ENCODE data around the gene SYT3.

DNA sequence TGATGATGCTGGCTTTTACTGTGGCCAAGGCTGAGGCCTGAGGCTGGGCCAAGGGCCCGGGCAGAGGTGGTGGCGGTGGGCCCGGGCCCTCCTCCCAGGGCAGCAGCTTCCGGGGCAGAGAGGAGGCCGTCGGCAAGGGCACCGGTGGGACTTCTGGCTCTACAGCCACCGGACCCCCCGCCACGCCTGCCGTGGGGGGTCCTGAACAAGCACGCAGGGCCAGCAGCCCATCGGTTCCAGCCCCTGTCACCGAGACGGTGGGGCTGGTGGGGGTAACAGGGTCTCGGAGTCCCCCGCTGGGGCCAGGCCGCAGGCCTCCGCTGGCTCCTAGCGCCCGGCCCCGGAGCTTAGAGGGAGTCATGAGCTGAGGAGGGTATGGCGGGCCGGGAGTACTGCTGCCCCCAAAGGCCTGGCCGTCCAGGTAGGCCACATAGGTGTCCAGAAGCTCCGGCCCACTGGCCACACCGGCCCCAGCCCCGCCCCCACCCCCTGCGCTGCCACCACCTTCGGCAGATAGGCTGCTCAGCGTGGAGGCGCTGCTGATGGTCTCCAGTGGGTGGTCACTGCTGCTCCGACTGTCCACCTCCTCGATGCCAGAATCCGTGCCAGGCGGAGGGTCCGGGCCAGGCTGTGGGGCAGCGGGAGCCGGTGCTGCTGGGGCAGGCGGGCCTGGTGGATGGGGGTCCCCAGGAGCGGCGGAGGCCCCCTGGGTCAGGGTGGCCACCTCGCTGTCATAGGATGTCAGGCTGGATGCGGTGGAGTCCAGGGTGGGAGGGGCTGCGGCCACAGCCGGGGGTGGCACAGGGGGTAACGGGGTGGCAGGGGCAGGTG lies 26.9 kb upstream of the SYT3 start:
- TF ChIP-seq EZH2 (IDR thresholded peaks at IDR 0.05; ENCODE audit: low read length, unreplicated experiment): no peak
- TF ChIP-seq, protein P1, sequence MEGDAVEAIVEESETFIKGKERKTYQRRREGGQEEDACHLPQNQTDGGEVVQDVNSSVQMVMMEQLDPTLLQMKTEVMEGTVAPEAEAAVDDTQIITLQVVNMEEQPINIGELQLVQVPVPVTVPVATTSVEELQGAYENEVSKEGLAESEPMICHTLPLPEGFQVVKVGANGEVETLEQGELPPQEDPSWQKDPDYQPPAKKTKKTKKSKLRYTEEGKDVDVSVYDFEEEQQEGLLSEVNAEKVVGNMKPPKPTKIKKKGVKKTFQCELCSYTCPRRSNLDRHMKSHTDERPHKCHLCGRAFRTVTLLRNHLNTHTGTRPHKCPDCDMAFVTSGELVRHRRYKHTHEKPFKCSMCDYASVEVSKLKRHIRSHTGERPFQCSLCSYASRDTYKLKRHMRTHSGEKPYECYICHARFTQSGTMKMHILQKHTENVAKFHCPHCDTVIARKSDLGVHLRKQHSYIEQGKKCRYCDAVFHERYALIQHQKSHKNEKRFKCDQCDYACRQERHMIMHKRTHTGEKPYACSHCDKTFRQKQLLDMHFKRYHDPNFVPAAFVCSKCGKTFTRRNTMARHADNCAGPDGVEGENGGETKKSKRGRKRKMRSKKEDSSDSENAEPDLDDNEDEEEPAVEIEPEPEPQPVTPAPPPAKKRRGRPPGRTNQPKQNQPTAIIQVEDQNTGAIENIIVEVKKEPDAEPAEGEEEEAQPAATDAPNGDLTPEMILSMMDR (conservative IDR thresholded peaks at IDR 0.05; ENCODE audit: low read depth, low read length): no peak
